Measurements from ENCODE around the gene ARL2. TPM values are rescaled to one million over a fixed set of nuclear protein-coding genes. Genes with fewer than 3 reads are reported as not detected.
"Not testable (repeated sequence)": the region's sequence is repeated elsewhere in the genome, so short reads cannot be mapped to it uniquely, and the experiment has no call there.

ARL2 gene
- 10 to 100 TPM; 39.1 to 77.6 (median 48.9) TPM for polyA plus RNA-seq (ENCODE audit: insufficient read depth in 1 of 5, insufficient read length in 5 of 5, low replicate concordance in 1 of 5)
- long read RNA-seq, donor 1, transcript ARL2-201 (5 exons, 979 nt), result major isoform, 50 of 69 reads
- long read RNA-seq, donor 1, transcript ARL2-202 (3 exons, 1,228 nt), result minor isoform, 5 of 69 reads
- long read RNA-seq, donor 1, partial matches to known transcripts, result 6 of 69 reads
- long read RNA-seq, donor 1, other reads (novel, unspliced or antisense), result 0 of 69 reads
- long read RNA-seq, donor 2, transcript ARL2-201 (5 exons, 979 nt), result major isoform, 23 of 30 reads
- long read RNA-seq, donor 2, transcript ARL2-203 (1 exons, 601 nt), result minor isoform, 5 of 30 reads
- long read RNA-seq, donor 2, partial matches to known transcripts, result 0 of 30 reads
- long read RNA-seq, donor 2, other reads (novel, unspliced or antisense), result 0 of 30 reads
- long read RNA-seq, donor 3, transcript ARL2-201 (5 exons, 979 nt), result major isoform, 23 of 33 reads
- long read RNA-seq, donor 3, partial matches to known transcripts, result 0 of 33 reads
- long read RNA-seq, donor 3, other reads (novel, unspliced or antisense), result 0 of 33 reads
- long read RNA-seq, donor 4, transcript ARL2-201 (5 exons, 979 nt), result major isoform, 17 of 24 reads
- long read RNA-seq, donor 4, partial matches to known transcripts, result 0 of 24 reads
- long read RNA-seq, donor 4, other reads (novel, unspliced or antisense), result 0 of 24 reads
- long read RNA-seq, donor 5, transcript ARL2-201 (5 exons, 979 nt), result major isoform, 54 of 72 reads
- long read RNA-seq, donor 5, transcript ARL2-203 (1 exons, 601 nt), result minor isoform, 8 of 72 reads
- long read RNA-seq, donor 5, partial matches to known transcripts, result 7 of 72 reads
- long read RNA-seq, donor 5, other reads (novel, unspliced or antisense), result 0 of 72 reads
- long read RNA-seq, donor 6, transcript ARL2-201 (5 exons, 979 nt), result major isoform, 45 of 61 reads
- long read RNA-seq, donor 6, partial matches to known transcripts, result 6 of 61 reads
- long read RNA-seq, donor 6, other reads (novel, unspliced or antisense), result 0 of 61 reads
- long read RNA-seq, donor 7, transcript ARL2-201 (5 exons, 979 nt), result major isoform, 66 of 83 reads
- long read RNA-seq, donor 7, transcript ARL2-206 (4 exons, 795 nt), result minor isoform, 9 of 83 reads
- long read RNA-seq, donor 7, partial matches to known transcripts, result 0 of 83 reads
- long read RNA-seq, donor 7, other reads (novel, unspliced or antisense), result 0 of 83 reads
- long read RNA-seq, donor 8, transcript ARL2-201 (5 exons, 979 nt), result major isoform, 13 of 17 reads
- long read RNA-seq, donor 8, partial matches to known transcripts, result 0 of 17 reads
- long read RNA-seq, donor 8, other reads (novel, unspliced or antisense), result 0 of 17 reads

DNA sequence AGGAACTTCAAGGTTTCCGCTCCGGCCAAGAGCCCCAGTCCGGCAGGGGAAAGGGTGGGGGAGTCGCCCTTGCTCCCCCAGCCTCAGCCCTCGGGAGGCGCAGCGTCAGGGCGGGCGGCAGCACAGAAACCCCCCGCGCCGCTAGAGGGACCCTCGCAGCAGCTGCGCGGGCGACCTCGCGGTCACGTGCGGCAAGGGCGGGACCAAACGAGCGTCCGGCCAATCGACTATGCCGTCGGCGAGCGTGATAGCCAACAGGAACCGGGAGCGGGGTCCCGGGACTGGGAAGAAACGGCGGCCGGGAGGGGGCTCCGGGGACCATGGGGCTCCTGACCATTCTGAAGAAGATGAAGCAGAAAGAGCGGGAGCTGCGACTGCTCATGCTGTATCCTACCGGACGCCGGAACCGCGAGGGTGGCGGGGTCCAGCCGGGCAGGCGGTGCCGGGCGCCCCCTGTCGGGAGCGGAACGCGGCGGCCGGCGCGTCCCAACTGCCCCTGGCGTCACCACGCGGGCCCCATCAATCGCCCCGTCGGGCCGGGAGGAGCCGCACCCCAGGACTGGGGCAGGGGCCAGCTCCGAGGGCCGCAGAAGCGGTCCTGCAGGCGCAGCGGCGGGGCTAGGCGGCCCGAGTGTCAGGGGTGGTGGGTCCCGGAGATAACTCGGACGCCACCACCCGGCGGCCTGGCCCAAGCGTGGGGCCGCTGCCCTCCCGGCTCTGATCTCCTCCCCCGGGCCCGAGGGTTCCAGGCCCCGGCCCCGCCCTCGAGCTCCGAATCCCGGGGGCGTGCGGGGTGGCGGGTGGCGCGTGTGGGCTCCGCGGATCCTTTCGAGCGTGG, at the start of gene ARL2:
Gene ARL2 (plus strand): TSS at position 273 of the 838 bp plus-strand sequence. CDS start 48 bp downstream, at position 321.
- DNase-seq, result peak; percentile 94 to 95

- no peak for DNase-seq
These were observed 46.6 kb upstream of the ARL2 start for GRCh38 chr11:64967375-64967774.

DNA sequence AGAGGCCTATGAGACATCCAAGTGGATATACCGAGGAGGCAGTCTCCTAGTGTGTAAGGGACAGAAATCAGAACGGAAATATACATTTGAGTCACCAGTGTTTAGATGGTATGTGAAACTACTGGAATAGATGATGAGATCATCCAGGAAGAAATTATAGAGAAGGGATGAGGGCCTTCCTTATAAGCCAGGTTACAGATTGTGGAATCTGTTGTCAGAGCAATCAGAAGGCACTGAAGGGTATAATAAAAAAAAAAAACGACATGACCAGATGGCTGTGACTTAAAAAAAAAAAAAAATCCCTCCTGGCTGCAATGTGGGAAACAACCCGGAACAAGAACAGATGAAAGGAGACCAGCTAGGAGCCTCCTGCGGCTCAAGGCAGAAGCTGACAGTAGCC, 44.8 kb upstream of the ARL2 start:
- DNase-seq, result no peak

GRCh38 chr11:64970731-64971151, 43.2 kb upstream of the ARL2 start:
- DNase-seq, result no peak

DNA sequence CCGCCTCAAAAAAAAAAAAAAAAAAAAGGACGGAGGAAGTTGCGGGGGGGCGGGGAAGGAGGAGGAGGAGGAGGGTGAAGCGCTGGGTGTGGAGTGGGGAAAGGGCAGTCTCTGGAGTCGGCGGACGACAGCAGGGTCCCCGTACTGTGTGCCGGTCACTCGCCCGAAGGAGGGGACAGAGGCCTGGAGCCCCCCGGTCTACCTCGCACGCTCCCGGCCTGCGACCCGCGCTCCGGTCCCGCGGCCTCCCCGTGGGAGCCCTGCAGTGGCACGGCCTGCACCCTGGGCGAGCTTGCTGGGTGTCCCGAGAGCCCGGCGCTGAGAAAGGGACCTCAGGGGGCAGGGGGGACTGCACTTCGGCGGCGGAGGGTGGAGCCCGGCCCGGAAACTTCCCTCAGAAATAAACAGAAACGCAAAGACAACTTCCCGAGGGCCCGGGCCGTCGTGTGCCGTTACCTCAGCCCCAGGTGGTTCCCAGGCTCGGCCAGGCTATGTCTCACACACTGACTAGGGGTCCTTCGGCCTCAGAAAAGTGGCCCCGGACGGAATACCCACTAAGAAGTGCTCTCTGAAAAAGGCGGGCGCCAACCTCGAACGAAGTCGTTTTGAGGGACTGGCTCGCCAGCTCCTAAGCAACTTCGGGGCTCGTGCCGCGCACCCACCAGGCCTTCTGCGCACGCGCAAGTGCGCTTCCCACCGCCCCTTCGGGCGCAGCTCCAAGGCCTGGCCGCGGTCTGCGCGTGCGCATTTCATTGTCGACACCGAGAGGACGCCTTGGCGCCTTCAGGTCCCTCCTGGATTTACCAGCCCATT, 42.3 kb upstream of the ARL2 start, which contains the start of gene MAJIN:
Gene MAJIN (minus strand): TSS at position 688 of the 813 bp plus-strand sequence. CDS start 12,703 bp downstream, outside the sequence.
- peak; percentile 80 to 82 for DNase-seq

GRCh38 chr11:64974124-64974523, 39.8 kb upstream of the ARL2 start:
- no peak for DNase-seq

DNA sequence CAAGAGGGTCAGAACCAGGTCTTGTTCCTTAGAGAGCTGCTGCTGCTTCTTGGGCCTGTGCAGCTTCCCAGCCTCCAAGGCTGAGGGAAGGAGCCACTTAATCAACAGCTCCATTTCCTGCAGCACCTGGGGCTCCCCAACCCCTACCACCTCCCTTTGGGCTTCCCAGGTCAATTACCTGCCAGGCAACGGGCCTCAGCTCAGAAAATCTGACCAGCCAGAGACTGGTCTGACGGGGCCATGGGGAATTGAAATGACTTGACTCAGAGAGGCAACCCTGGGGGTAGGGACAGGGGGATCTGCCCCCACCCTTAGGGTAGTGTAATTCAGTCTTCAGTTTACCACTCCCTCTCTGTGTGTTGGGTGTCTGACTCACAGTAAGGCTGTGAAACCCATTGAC, 37.3 kb upstream of the ARL2 start:
- no peak for DNase-seq

- not testable (repeated sequence) for DNase-seq
These were observed 30.6 kb upstream of the ARL2 start for GRCh38 chr11:64983339-64983738.

DNA sequence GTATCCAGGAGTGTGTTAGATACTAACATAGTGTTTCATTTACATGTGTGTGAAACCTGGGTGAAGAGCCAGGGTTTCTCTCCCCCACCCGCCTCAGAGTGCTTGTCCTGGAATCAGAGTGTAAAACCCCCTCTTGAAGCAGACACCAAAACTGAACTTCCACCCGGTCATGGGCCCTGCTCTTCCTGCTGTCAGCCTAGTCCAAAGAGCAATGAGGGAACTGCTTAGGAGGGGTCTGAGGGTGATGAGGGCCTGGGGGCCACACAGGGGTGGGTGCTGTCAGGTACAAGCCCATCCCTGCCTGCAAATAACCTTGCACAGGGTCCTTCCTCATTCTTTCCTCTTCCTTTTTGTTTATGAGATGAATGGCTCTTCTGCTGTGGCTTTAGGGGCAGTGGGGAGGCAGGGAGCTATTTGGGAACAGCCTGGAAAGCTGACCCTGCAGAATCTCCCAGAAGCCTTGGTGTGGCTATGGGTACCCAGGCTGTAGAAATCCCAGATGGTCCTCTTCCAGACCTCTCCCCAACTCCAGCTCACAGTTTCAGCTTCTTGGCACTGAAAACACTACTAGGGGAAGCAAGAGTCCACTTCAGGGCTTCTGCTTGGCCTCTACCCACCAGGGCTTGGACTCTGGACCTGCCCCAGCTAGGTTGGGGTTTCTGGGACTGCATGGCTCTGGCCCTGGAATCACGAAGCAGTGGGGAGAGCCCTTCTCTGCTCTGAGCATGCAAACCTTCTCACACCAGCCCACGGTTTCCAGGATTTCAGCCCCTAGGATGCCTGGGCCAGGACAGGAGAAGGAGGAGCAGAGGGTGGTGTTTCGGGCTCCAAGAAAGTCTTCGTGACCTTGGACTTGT, 25.7 kb upstream of the ARL2 start:
- no peak for DNase-seq

- no peak for DNase-seq
These were observed 24.5 kb upstream of the ARL2 start for GRCh38 chr11:64989416-64989815.

- peak in 1 of 2 donors; percentile 47 for DNase-seq
These were observed 23.6 kb upstream of the ARL2 start for GRCh38 chr11:64990222-64990923.

GRCh38 chr11:64994318-64994717, 19.6 kb upstream of the ARL2 start:
- DNase-seq, result no peak

DNA sequence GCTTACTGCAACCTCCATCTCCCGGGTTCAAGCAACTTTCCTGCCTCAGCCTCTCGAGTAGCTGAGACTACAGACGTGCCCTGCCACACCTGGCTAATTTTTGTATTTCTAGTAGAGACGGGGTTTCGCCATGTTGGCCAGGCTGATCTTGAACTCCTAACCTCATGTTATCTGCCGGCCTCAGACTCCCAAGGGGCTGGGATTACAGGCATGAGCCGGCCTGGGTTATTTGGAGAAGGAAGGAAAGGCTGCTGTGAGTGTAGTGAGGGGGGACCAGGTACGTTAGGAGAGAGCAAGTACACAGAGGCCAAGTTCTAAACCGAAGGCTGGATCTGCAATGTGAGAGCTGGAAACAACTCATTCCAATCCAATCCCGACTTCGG, 17.6 kb upstream of the ARL2 start:
- no peak for DNase-seq

- peak; percentile 81 to 86 for DNase-seq
These were observed 17.1 kb upstream of the ARL2 start, which contains the start of gene BATF2 for GRCh38 chr11:64996710-64997380. Gene BATF2 (minus strand): TSS chr11:64996971. CDS start chr11:64996914, 57 bp downstream.

DNA sequence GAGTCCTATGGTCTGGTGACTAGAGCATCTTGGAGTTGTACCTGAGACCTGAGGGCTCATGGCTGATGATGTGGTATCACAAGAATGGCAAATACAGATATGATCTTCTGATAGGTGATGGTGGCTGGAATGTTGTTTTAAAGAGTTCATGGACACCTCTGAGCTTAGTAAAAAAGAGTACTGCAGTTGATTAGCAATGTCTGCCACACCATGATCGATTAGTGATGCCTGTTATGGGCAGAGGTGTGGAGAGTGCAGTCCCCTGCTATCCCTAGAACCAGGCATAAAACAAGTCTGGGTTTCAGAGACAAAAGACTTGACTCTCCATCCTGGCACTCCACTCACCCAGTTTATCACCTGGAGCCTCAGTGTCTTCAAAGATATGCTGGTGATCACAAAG, 15.8 kb upstream of the ARL2 start:
- DNase-seq, result no peak

- DNase-seq, result no peak
These were observed 15.1 kb upstream of the ARL2 start for GRCh38 chr11:64998690-64999431.
